ENCODE results near the gene NPIPA2.
"Not testable (repeated sequence)": the region's sequence is repeated elsewhere in the genome, so short reads cannot be mapped to it uniquely, and the experiment has no call there.

The NPIPA2 gene

DNA sequence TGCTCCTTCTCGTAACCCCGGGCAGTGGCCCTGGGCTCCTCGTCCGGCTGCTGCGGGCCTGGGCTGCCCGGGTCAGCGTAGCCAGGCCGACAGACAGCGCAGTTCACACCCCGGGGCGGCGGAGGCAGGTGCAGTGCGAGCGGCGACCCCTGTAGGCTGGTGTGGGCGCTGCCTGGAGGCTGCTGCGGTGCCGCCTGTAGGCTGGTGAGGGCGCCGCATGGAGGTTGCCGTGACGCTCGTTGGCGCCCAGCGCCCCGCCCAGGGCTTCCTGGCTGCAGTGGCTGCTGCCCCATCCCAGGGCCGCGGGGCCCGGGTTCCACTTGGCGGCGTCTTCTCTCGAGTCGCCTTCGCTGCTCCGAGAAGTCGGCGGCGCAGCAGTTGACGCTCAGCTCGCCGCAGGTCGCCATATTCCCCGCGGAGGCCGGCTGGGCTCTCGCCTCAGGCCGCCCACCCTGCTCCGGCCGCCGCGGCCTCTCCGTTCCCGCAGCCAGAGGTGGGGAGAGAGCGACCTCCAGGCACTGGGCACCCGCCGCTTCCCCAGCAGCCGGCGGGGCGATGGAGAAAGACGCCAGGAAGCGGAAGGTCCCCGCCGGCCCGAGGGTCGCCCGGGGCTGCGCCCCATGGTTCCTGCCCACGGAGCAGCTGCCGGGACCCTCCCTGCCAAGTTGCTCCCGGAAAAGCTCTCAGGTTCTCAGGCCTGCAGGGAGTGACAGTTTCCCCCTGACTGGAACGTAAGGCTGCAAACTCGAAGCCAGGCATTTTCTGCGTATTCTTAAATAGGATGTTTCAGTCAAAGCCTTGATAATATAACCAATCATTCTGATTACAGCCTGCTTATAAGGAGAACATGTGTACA is at the start of gene NPIPA2:
TSS of gene NPIPA2 (plus strand) at position 261 of the 856 bp plus-strand sequence. CDS start 5,533 bp downstream, outside the sequence.
- not testable (repeated sequence) for H3K27ac ChIP-seq (ENCODE audit: low read depth, low read length); H3K9me3 ChIP-seq (ENCODE audit: control insufficient read depth in 5 of 5, low read length in 5 of 5); H3K4me3 ChIP-seq (ENCODE audit: low read depth in 1 of 5, low read length in 5 of 5); H3K36me3 ChIP-seq (ENCODE audit: control insufficient read depth in 5 of 5, insufficient read depth in 5 of 5, low read length in 5 of 5); H3K9ac ChIP-seq (ENCODE audit: low read length in 5 of 5); H3K4me1 ChIP-seq (ENCODE audit: control insufficient read depth in 5 of 5, insufficient read depth in 5 of 5, low read length in 5 of 5); H3K27me3 ChIP-seq (ENCODE audit: control insufficient read depth in 5 of 5, insufficient read depth in 4 of 5, low read length in 5 of 5)

DNA sequence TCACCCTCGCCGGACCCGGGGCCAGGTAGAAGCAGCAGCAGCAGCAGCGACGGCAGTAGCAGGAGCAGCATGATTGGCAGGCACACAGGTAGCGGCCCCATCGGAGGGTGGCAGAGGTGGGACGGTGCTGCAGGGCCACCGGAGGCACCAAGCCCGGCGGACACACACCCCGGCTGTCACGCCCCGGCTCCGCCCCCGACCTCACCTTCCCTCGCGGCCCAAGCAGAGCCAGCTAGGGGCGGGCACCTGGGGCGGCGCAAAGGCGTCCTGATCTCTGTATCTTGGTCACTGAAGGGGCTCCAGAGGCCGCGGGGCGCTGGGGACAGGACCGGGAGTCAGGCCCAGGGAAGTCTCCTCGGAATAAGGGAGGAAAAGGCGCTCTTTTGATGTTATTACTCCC is 48.2 kb upstream of the NPIPA2 start, which contains the start of gene PLA2G10:
TSS of gene PLA2G10 (minus strand) at position 180 of the 400 bp plus-strand sequence. CDS start at position 101, 79 bp downstream.
- H3K4me1 ChIP-seq (ENCODE audit: control insufficient read depth in 5 of 5, insufficient read depth in 5 of 5, low read length in 5 of 5); H3K9ac ChIP-seq (ENCODE audit: low read length in 5 of 5); H3K36me3 ChIP-seq (ENCODE audit: control insufficient read depth in 5 of 5, insufficient read depth in 5 of 5, low read length in 5 of 5); H3K9me3 ChIP-seq (ENCODE audit: control insufficient read depth in 5 of 5, low read length in 5 of 5); H3K27me3 ChIP-seq (ENCODE audit: control insufficient read depth in 5 of 5, insufficient read depth in 4 of 5, low read length in 5 of 5); H3K4me3 ChIP-seq (ENCODE audit: low read depth in 1 of 5, low read length in 5 of 5); H3K27ac ChIP-seq (ENCODE audit: low read depth, low read length): not testable (repeated sequence)

DNA sequence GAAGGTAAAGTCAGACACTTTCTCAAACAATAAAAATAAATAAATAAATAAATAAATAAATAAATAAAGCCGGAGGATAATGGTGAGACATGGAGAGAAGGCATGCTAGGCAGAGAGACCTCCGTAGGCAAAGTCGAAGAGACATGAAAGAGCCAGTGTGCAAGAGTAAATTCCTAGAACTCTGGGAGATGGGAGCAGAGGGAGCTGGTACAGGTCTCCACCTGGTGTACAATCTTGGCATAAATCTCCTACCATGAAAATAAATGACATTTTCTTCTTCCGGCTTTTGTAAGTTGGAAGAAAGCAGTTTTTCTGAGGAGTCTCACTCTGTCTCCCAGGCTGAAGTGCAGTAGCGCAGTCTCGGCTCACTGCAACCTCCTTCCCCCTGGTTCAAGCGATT is 40.5 kb upstream of the NPIPA2 start:
- not testable (repeated sequence) for H3K4me3 ChIP-seq (ENCODE audit: low read depth in 1 of 5, low read length in 5 of 5); H3K27me3 ChIP-seq (ENCODE audit: control insufficient read depth in 5 of 5, insufficient read depth in 4 of 5, low read length in 5 of 5); H3K27ac ChIP-seq (ENCODE audit: low read depth, low read length)

DNA sequence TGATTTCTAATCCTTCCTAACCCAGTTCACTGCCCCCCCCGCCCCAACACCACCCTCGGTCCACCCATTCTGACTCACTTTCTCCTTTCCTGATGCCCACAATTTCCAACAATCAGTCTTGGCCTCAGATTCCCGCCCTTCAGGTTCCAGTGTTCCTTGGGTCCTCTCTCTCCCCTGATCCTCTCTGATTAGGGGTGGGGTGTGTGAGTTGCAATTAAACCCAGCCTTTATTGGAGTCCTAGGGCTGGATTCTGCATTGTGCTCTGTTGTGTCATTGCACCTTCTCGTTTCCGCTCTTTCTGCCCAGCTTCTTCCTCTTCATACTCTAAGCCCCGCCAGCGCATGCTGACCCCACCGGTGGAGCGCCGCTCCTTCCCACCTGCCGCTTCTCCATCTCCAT is 39.7 kb upstream of the NPIPA2 start:
- not testable (repeated sequence) for H3K4me1 ChIP-seq (ENCODE audit: control insufficient read depth in 5 of 5, insufficient read depth in 5 of 5, low read length in 5 of 5); H3K36me3 ChIP-seq (ENCODE audit: control insufficient read depth in 5 of 5, insufficient read depth in 5 of 5, low read length in 5 of 5); H3K27ac ChIP-seq (ENCODE audit: low read depth, low read length); H3K9me3 ChIP-seq (ENCODE audit: control insufficient read depth in 5 of 5, low read length in 5 of 5); H3K4me3 ChIP-seq (ENCODE audit: low read depth in 1 of 5, low read length in 5 of 5); H3K9ac ChIP-seq (ENCODE audit: low read length in 5 of 5); H3K27me3 ChIP-seq (ENCODE audit: control insufficient read depth in 5 of 5, insufficient read depth in 4 of 5, low read length in 5 of 5)

More for the DNA sequence above, 40.5 kb upstream of the NPIPA2 start:
- H3K9ac ChIP-seq (ENCODE audit: low read length in 5 of 5); H3K36me3 ChIP-seq (ENCODE audit: control insufficient read depth in 5 of 5, insufficient read depth in 5 of 5, low read length in 5 of 5); H3K4me1 ChIP-seq (ENCODE audit: control insufficient read depth in 5 of 5, insufficient read depth in 5 of 5, low read length in 5 of 5); H3K9me3 ChIP-seq (ENCODE audit: control insufficient read depth in 5 of 5, low read length in 5 of 5): not testable (repeated sequence)

DNA sequence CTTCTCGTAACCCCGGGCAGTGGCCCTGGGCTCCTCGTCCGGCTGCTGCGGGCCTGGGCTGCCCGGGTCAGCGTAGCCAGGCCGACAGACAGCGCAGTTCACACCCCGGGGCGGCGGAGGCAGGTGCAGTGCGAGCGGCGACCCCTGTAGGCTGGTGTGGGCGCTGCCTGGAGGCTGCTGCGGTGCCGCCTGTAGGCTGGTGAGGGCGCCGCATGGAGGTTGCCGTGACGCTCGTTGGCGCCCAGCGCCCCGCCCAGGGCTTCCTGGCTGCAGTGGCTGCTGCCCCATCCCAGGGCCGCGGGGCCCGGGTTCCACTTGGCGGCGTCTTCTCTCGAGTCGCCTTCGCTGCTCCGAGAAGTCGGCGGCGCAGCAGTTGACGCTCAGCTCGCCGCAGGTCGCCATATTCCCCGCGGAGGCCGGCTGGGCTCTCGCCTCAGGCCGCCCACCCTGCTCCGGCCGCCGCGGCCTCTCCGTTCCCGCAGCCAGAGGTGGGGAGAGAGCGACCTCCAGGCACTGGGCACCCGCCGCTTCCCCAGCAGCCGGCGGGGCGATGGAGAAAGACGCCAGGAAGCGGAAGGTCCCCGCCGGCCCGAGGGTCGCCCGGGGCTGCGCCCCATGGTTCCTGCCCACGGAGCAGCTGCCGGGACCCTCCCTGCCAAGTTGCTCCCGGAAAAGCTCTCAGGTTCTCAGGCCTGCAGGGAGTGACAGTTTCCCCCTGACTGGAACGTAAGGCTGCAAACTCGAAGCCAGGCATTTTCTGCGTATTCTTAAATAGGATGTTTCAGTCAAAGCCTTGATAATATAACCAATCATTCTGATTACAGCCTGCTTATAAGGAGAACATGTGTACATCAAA is 38.9 kb upstream of the NPIPA2 start, which contains the start of gene NPIPA3:
TSS of gene NPIPA3 (plus strand) at position 256 of the 856 bp plus-strand sequence. CDS start 5,533 bp downstream, outside the sequence.
- H3K4me1 ChIP-seq (ENCODE audit: control insufficient read depth in 5 of 5, insufficient read depth in 5 of 5, low read length in 5 of 5); H3K27ac ChIP-seq (ENCODE audit: low read depth, low read length); H3K9me3 ChIP-seq (ENCODE audit: control insufficient read depth in 5 of 5, low read length in 5 of 5): not testable (repeated sequence)

DNA sequence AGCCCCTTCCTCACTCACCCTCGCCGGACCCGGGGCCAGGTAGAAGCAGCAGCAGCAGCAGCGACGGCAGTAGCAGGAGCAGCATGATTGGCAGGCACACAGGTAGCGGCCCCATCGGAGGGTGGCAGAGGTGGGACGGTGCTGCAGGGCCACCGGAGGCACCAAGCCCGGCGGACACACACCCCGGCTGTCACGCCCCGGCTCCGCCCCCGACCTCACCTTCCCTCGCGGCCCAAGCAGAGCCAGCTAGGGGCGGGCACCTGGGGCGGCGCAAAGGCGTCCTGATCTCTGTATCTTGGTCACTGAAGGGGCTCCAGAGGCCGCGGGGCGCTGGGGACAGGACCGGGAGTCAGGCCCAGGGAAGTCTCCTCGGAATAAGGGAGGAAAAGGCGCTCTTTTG is 9.1 kb upstream of the NPIPA2 start:
- H3K36me3 ChIP-seq (ENCODE audit: control insufficient read depth in 5 of 5, insufficient read depth in 5 of 5, low read length in 5 of 5) = not testable (repeated sequence)

More for the DNA sequence above, 38.9 kb upstream of the NPIPA2 start, which contains the start of gene NPIPA3:
- H3K4me3 ChIP-seq (ENCODE audit: low read depth in 1 of 5, low read length in 5 of 5); H3K27me3 ChIP-seq (ENCODE audit: control insufficient read depth in 5 of 5, insufficient read depth in 4 of 5, low read length in 5 of 5); H3K36me3 ChIP-seq (ENCODE audit: control insufficient read depth in 5 of 5, insufficient read depth in 5 of 5, low read length in 5 of 5); H3K9ac ChIP-seq (ENCODE audit: low read length in 5 of 5): not testable (repeated sequence)

DNA sequence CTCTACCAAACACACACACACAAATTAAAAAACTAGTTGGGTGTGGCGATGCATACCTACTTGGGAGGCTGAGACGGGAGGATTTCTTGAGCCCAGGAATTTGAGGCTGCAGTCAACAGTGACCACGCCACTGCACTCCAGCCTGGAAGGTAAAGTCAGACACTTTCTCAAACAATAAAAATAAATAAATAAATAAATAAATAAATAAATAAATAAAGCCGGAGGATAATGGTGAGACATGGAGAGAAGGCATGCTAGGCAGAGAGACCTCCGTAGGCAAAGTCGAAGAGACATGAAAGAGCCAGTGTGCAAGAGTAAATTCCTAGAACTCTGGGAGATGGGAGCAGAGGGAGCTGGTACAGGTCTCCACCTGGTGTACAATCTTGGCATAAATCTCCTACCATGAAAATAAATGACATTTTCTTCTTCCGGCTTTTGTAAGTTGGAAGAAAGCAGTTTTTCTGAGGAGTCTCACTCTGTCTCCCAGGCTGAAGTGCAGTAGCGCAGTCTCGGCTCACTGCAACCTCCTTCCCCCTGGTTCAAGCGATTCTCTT is 1.4 kb upstream of the NPIPA2 start:
- not testable (repeated sequence) for H3K9ac ChIP-seq (ENCODE audit: low read length in 5 of 5); H3K4me1 ChIP-seq (ENCODE audit: control insufficient read depth in 5 of 5, insufficient read depth in 5 of 5, low read length in 5 of 5); H3K9me3 ChIP-seq (ENCODE audit: control insufficient read depth in 5 of 5, low read length in 5 of 5); H3K27ac ChIP-seq (ENCODE audit: low read depth, low read length); H3K4me3 ChIP-seq (ENCODE audit: low read depth in 1 of 5, low read length in 5 of 5); H3K27me3 ChIP-seq (ENCODE audit: control insufficient read depth in 5 of 5, insufficient read depth in 4 of 5, low read length in 5 of 5); H3K36me3 ChIP-seq (ENCODE audit: control insufficient read depth in 5 of 5, insufficient read depth in 5 of 5, low read length in 5 of 5)

More for the DNA sequence above, 9.1 kb upstream of the NPIPA2 start:
- H3K9me3 ChIP-seq (ENCODE audit: control insufficient read depth in 5 of 5, low read length in 5 of 5); H3K27me3 ChIP-seq (ENCODE audit: control insufficient read depth in 5 of 5, insufficient read depth in 4 of 5, low read length in 5 of 5); H3K9ac ChIP-seq (ENCODE audit: low read length in 5 of 5); H3K27ac ChIP-seq (ENCODE audit: low read depth, low read length); H3K4me3 ChIP-seq (ENCODE audit: low read depth in 1 of 5, low read length in 5 of 5); H3K4me1 ChIP-seq (ENCODE audit: control insufficient read depth in 5 of 5, insufficient read depth in 5 of 5, low read length in 5 of 5): not testable (repeated sequence)

DNA sequence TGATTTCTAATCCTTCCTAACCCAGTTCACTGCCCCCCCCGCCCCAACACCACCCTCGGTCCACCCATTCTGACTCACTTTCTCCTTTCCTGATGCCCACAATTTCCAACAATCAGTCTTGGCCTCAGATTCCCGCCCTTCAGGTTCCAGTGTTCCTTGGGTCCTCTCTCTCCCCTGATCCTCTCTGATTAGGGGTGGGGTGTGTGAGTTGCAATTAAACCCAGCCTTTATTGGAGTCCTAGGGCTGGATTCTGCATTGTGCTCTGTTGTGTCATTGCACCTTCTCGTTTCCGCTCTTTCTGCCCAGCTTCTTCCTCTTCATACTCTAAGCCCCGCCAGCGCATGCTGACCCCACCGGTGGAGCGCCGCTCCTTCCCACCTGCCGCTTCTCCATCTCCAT is 539 bp upstream of the NPIPA2 start:
- not testable (repeated sequence) for H3K4me3 ChIP-seq (ENCODE audit: low read depth in 1 of 5, low read length in 5 of 5); H3K9ac ChIP-seq (ENCODE audit: low read length in 5 of 5); H3K36me3 ChIP-seq (ENCODE audit: control insufficient read depth in 5 of 5, insufficient read depth in 5 of 5, low read length in 5 of 5); H3K27ac ChIP-seq (ENCODE audit: low read depth, low read length); H3K4me1 ChIP-seq (ENCODE audit: control insufficient read depth in 5 of 5, insufficient read depth in 5 of 5, low read length in 5 of 5); H3K9me3 ChIP-seq (ENCODE audit: control insufficient read depth in 5 of 5, low read length in 5 of 5); H3K27me3 ChIP-seq (ENCODE audit: control insufficient read depth in 5 of 5, insufficient read depth in 4 of 5, low read length in 5 of 5)

DNA sequence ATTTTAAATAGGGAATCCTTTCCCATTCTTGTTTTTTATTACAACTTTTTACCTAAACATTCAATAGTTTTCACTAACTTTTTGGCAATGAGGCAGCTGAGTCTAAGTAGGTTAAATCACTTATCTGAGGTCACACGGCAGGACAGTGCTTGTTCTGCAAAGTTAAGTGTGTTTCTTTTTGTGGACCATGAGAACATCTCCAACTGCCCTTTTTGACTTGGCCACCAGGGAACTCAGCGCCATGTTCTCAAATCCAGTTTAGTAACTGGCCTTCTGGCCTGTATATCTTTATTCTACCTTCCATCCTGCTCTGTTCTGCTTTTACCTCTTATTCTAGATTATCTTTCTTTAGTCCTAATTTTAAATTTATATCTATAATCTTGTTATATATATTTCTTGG is 31.3 kb downstream of the NPIPA2 start:
- not testable (repeated sequence) for H3K9ac ChIP-seq (ENCODE audit: low read length in 5 of 5); H3K36me3 ChIP-seq (ENCODE audit: control insufficient read depth in 5 of 5, insufficient read depth in 5 of 5, low read length in 5 of 5); H3K4me1 ChIP-seq (ENCODE audit: control insufficient read depth in 5 of 5, insufficient read depth in 5 of 5, low read length in 5 of 5); H3K27ac ChIP-seq (ENCODE audit: low read depth, low read length); H3K4me3 ChIP-seq (ENCODE audit: low read depth in 1 of 5, low read length in 5 of 5); H3K9me3 ChIP-seq (ENCODE audit: control insufficient read depth in 5 of 5, low read length in 5 of 5); H3K27me3 ChIP-seq (ENCODE audit: control insufficient read depth in 5 of 5, insufficient read depth in 4 of 5, low read length in 5 of 5)

DNA sequence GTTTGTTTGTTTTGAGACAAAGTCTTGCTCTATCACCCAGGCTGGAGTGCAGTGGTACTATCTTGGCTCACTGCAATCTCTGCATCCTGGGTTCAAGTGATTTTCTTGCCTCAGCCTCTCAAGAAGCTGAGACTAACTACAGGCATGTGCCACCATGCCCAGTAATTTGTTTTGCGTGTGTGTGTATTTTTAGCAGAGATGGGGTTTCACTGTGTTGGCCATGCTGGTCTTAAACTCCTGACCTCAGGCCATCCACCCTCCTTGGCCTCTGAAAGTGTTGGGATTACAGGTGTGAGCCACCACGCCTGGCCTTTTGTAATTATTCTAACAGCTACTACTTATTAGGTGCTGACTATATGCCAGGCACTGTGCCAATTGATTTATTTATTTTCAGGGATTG is 33.3 kb downstream of the NPIPA2 start:
- not testable (repeated sequence) for H3K27ac ChIP-seq (ENCODE audit: low read depth, low read length); H3K4me3 ChIP-seq (ENCODE audit: low read depth in 1 of 5, low read length in 5 of 5); H3K36me3 ChIP-seq (ENCODE audit: control insufficient read depth in 5 of 5, insufficient read depth in 5 of 5, low read length in 5 of 5); H3K9me3 ChIP-seq (ENCODE audit: control insufficient read depth in 5 of 5, low read length in 5 of 5); H3K27me3 ChIP-seq (ENCODE audit: control insufficient read depth in 5 of 5, insufficient read depth in 4 of 5, low read length in 5 of 5); H3K9ac ChIP-seq (ENCODE audit: low read length in 5 of 5); H3K4me1 ChIP-seq (ENCODE audit: control insufficient read depth in 5 of 5, insufficient read depth in 5 of 5, low read length in 5 of 5)

Measured in subcutaneous abdominal adipose tissue (tissue), 5 donors.